ENCODE measurements around the gene CCDC179.

Gene CCDC179

DNA sequence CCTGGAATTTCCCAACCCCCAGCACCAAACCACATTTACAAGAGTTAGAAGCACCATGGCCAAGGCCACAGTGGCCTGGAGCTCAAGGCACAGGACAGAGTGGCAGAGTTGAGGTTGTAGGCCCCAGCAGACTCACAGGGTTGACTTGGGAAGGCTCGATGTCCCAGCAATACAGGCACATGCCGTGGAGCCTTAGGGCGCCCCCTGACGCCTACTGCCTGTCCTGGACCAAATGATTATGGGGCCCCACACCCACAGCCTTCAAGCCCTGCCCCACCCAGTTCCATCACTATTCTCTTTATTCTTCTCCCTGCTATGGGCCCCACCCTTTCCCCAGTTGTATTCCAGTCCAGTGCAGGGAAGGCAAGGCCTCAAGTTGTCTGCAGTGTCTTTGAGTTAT, at the start of gene CCDC179:
TSS of gene CCDC179 (minus strand) at position 234 of the 400 bp plus-strand sequence. CDS start at position 181, 53 bp downstream.
- TF ChIP-seq, protein P1, sequence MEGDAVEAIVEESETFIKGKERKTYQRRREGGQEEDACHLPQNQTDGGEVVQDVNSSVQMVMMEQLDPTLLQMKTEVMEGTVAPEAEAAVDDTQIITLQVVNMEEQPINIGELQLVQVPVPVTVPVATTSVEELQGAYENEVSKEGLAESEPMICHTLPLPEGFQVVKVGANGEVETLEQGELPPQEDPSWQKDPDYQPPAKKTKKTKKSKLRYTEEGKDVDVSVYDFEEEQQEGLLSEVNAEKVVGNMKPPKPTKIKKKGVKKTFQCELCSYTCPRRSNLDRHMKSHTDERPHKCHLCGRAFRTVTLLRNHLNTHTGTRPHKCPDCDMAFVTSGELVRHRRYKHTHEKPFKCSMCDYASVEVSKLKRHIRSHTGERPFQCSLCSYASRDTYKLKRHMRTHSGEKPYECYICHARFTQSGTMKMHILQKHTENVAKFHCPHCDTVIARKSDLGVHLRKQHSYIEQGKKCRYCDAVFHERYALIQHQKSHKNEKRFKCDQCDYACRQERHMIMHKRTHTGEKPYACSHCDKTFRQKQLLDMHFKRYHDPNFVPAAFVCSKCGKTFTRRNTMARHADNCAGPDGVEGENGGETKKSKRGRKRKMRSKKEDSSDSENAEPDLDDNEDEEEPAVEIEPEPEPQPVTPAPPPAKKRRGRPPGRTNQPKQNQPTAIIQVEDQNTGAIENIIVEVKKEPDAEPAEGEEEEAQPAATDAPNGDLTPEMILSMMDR (IDR thresholded peaks at IDR 0.05; ENCODE audit: control extremely low read depth, extremely low read depth, low read depth, missing control alignments) = no peak
- no peak for DNase-seq (ENCODE audit: extremely low spot score)
- CTCF ChIA-PET = interaction anchor here (0.7 to 2.9 kb wide), 4 partner anchors 10 to 31 kb away, joined by 3 to 13 read pairs (median 4); no protein-coding TSS in a partner anchor
- POLR2A ChIA-PET = no interaction called here

DNA sequence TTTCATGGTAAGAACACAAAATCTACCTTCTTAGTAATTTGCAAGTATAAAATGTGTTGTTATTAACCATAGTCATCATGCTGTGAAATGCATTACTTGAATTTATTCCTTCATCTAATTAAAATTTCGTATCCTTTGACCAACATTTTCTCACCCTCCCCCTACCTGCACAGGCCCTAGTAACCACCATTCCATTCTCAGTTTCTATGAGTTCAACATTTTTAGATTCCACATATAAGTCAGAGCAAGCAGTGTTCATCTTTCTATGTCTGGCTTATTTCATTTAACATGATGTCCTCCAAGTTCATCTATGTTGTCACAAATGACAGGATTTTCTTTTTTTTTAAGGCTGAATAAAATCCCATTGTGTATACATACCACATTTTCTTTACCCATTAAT, 43.5 kb upstream of the CCDC179 start:
- POLR2A ChIA-PET = no interaction called here
- TF ChIP-seq, protein P1 (IDR thresholded peaks at IDR 0.05; ENCODE audit: control extremely low read depth, extremely low read depth, low read depth, missing control alignments) = no peak
- DNase-seq (ENCODE audit: extremely low spot score) = no peak
- CTCF ChIA-PET = no interaction called here

DNA sequence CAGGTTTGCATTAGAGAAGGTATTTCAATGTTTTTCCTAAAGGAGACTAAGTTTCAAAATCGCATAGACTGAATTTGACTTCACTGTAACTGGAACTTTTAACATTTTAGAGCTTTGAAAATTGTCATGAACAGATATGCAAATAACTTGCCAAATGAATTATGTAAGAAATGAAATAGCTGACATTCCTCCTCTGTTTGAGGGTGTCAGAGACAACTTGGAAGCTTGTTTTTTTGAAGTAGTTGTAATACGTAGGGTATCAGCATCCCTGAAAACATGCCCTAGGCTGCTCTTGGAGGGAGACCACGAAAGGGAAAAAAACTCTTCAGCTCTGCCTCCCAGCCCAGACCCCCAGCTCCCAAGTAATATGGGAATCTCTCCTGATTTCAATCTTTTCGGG, 41.3 kb upstream of the CCDC179 start:
- ChIA-PET CTCF (interaction anchor here (1.0 to 1.4 kb wide), 4 partner anchors 15 to 83 kb away, joined by 3 to 5 read pairs (median 4); no protein-coding TSS in a partner anchor), POLR2A (no interaction called here)
- TF ChIP-seq, protein P1 (IDR thresholded peaks at IDR 0.05; ENCODE audit: control extremely low read depth, extremely low read depth, low read depth, missing control alignments) = no peak
- no peak for DNase-seq (ENCODE audit: extremely low spot score)

DNA sequence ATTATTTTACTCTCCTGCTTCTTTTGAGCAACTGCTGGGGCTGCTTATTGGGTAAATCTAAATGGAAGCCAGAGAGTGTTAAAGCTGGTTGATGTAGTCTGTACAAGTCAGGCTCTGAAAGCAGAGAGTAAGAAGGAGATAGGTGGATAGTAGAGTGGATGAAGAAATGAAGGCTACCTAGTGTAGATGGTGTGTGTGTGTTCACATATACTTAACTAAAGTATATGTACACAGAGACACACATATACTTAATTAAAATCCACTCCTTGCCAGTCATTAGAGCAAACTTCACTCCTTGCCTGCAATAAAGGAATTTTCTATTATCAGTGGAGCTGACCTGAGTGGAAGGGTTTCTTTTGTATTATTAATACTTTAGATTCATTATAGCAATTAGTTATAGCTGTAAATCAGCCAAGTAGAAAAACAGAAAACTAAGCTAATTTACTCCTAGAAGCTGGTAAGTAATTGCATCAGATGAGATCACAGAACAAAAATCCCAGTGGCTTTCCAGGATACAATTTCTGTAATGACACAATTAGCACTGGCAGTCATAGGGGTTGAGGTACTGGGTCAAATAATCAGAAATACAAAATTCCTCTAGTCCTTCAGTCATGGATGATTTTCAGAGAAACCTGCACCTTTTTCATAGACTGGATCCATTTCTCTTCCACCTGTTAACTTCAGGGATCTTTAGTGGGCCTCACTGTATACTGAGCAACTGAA, 40.7 kb upstream of the CCDC179 start:
- ChIA-PET POLR2A (no interaction called here), CTCF (interaction anchor here (1.0 to 1.4 kb wide), 4 partner anchors 16 to 28 kb away, joined by 3 to 5 read pairs (median 4); no protein-coding TSS in a partner anchor)
- TF ChIP-seq, protein P1 (IDR thresholded peaks at IDR 0.05; ENCODE audit: control extremely low read depth, extremely low read depth, low read depth, missing control alignments) = no peak
- DNase-seq (ENCODE audit: extremely low spot score) = no peak

DNA sequence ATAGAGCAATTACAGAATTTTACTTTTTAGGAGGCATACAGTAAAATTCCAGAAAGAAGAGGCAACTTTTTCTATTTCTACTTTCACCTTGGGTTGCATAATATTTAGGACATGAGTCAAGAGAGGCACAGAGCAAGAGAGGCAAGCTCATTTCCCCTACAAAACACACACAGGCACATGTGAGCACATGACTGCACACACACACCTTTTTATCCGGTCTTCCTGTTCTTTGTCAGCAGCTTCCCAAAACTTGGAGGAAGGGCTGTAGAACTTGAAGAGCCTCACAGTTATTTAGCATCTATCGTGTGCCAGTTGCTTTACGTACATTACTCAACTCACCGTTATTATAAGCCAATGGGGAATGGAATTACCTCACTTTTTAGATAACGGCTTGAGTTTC, 37.8 kb upstream of the CCDC179 start:
- ChIA-PET CTCF (interaction anchor here (1.0 to 1.3 kb wide), 3 partner anchors 22 to 26 kb away, joined by 3 to 4 read pairs (median 4); no protein-coding TSS in a partner anchor), POLR2A (no interaction called here)
- TF ChIP-seq, protein P1 (IDR thresholded peaks at IDR 0.05; ENCODE audit: control extremely low read depth, extremely low read depth, low read depth, missing control alignments) = no peak
- DNase-seq (ENCODE audit: extremely low spot score) = no peak

DNA sequence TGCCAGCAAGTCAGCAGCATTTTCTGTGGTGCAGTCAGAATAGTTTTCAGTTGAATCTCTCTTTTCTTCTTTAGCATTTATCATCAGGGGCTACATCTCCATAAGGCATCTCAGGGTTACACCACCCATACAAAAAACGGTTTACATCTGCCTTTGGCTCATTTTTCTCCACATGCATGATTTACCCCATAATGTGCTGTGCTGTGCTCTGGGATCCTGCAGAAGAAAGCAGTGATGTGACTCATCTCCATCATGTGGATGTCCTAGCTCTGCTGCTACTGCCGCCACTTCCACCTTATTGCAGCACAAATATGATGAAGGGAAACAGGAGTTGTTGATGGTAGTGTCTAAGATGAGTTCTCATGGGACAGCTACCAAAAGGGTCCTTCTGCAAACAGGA, 30.0 kb upstream of the CCDC179 start:
- ChIA-PET CTCF (no interaction called here), POLR2A (no interaction called here)
- TF ChIP-seq, protein P1 (IDR thresholded peaks at IDR 0.05; ENCODE audit: control extremely low read depth, extremely low read depth, low read depth, missing control alignments) = no peak
- DNase-seq (ENCODE audit: extremely low spot score) = no peak
